HG03103 (cell line): ENCODE results near the gene CEP57L1.

Experiments
- ATAC-seq: cut with Tn5 transposase; IDR thresholded peaks from one replicate; pipeline ENCODE4 v1.9.1; 2021; ENCODE audit warnings: low read depth; ENCODE audit not compliant: unreplicated experiment

Gene CEP57L1

GRCh38 chr6:109095036-109095834 lies at the start of gene CEP57L1:
TSS of gene CEP57L1 (plus strand) at chr6:109095507. CDS start at chr6:109145222, 49,715 bp downstream.
- ATAC-seq: peak; percentile 54

GRCh38 chr6:109048176-109048575 lies 47.1 kb upstream of the CEP57L1 start:
- no peak for ATAC-seq

GRCh38 chr6:109048670-109049415 lies 46.5 kb upstream of the CEP57L1 start:
- no peak for ATAC-seq

- no peak for ATAC-seq
Measured at GRCh38 chr6:109050012-109050411, 45.3 kb upstream of the CEP57L1 start.

DNA sequence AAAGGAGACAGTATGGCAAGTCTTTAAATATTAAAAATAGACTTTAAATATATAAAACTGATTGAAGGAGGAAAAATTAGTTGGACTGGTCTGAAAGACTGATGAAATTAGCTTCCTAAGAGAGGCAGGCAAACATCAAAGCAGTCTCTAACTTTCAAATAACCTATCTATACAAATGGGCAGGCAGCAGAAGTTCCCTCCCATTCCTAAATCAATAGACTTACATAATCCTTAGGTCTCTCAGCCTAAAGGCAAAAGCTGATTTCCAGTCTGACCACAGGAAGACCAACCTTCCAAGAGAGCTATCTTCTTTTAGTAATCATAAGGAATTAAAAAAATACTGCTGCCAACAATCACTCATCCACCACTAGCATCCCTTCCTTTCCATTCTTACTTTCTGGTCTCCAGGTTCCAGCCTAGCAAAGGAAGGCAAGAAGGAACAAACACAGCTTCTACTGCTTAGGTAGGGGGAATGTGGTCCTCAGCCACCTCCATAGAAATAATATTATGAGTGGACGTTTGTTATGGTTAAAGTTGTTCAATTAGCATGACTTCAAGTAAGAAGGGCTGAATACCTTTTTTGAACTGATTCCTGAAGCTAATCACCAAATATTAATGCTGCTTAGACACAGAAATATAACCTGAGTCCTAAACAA lies 44.7 kb upstream of the CEP57L1 start:
- ATAC-seq: no peak

- no peak for ATAC-seq
Measured at GRCh38 chr6:109051301-109052017, 43.8 kb upstream of the CEP57L1 start.

DNA sequence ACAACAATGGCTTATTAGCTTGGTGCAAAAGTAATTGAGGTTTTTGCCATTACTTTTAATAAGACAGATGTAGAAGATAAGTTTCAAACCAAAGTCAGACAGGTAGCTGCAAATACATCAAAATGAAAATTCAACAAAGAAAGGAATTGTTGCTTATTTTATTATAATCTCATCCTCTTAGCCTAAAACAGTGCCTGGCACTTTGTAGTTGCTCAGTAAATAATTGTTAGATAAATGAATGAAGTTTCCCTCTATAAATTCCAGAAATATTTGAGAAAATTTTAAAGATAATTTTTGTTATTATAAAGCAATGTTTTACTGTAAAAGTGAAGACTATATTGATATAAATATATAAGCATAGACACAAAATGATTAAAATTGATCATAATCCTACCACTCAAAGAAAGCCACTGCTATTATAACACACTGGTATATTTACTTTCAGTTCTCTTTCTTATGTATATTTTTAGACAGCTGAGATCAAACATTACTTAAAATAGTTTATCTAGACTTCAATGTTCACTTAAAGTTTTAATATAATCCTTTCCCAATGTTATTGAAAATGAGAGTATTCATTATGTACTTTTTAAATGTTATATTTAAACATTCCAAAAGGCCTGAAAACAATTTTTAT lies 43.2 kb upstream of the CEP57L1 start:
- ATAC-seq: no peak

DNA sequence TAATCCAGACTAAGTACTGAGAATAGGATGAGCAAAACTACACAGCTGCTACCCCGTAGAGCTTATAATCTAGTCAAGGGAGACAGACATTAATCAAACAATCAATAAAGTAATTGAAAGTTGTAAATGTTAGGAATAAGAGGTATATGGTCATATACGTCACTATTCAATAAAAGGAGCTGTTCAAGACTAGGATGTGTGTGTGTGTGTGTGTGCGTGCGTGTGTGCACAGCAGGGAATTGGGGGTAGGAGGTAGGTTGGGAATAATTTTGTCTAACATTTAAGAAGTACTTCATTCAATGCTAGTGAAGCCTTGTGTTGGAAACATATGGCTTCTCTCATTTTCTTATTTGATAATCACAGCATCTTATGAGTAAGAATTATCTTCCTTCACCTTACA lies 42.5 kb upstream of the CEP57L1 start:
- no peak for ATAC-seq

DNA sequence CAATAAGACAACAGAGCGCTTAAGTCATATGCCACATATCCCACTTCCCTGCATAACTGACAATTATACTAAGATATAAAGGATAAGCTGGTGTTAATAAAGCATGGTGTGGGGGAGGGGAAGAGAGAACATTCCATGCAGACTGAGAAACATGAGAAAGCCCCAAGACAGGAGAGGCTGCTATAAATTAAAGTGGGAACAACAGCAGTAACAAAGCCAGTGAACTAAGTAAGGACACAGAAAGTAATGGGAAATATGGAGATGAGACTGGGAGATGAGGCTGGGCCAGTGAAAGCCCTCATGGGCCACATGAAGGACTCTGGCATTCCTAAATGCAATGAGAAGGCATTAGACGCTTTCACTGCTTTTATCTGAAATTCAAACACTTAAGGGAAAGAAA lies 42.0 kb upstream of the CEP57L1 start:
- ATAC-seq: no peak

GRCh38 chr6:109055771-109056235 lies 39.5 kb upstream of the CEP57L1 start:
- no peak for ATAC-seq

- ATAC-seq: no peak
Measured at GRCh38 chr6:109056661-109057060, 38.6 kb upstream of the CEP57L1 start.

GRCh38 chr6:109058620-109059019 lies 36.7 kb upstream of the CEP57L1 start:
- no peak for ATAC-seq

DNA sequence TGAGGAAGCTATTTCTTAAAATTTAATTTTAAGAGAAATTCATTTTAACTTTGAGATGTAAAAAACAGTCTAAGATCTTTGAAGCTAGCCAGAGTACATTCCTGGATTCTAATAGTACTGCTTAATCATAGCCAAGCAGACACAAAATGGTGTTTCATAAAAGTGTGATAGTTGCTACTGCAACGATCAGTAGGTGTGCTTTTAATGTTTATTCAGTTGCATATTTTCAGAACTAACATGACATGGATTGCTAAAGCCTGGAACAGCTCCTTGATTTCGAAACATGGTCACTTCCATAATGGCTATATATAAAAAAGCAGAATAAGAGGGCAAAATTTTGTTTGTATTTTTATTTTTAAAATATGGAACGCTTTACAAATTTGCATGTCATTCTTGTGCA lies 36.2 kb upstream of the CEP57L1 start:
- ATAC-seq: no peak

DNA sequence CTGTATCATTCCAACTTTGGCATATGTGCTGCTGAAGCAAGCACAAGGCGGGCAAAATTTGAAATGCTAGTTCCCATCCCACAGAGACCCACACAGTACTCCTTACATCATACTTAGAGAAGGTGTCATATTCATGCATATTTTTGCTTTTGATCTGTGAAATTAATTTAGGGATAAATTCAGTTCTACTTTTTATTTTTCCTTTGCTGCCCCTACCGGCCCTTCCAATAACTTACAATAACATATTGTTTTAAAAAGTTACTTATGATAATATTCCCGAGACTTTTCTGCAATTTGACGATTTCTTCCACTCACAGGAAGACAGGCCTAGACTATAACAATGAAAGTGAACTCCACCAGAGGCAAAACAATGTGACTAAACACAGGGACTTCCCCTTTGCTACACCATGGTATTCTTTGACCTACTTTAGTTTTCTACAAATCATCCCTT lies 35.7 kb upstream of the CEP57L1 start:
- no peak for ATAC-seq

GRCh38 chr6:109060571-109060970 lies 34.7 kb upstream of the CEP57L1 start:
- ATAC-seq: no peak

DNA sequence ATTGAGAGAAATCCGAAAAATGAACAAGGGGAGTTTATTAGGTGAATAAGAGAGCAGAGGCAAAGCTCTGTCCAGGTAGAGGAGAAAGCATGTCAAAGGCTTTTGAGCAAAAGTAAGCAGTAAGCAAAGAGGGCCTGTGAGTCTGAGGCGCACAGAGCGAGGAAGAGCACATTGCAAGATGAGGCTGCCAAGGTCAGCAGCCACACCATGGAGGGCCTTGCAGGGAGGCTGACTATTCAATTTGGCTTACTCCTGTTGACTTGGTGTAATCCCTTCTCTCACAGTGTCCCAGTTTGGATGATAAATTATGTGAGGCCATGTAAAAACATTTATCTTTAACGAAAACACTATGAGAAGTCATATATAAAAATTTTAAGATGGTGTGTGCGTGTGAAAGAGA lies 33.1 kb upstream of the CEP57L1 start:
- ATAC-seq: no peak

DNA sequence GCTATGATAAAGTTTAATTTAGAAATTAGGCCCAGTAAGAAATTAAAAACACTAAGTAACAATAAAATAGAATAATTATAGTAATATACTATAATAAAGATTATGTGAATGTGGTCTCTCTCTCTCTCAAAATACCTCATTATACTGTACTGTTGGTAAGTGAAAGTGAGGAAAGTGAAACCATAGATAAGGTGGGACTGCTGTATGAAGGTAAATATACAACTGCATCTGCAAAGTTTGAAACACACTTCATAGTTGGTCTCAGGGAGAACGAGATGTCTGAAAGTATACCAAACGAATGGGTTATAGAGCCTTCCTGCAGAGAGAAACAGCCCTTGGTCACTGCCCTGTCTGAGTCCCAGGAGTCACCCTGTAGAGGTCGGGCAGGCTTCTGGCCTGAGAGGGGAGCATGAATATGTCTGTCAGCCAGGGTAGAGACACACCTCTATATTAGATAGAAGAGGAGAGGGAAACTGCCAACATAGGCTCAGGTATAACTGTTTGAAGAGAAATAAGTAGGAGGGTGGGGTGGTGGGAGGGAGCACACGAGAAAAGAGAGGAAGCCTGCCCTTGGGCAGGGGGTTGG lies 32.4 kb upstream of the CEP57L1 start:
- ATAC-seq: no peak

- ATAC-seq: no peak
Measured at GRCh38 chr6:109069746-109070145, 25.6 kb upstream of the CEP57L1 start.

- ATAC-seq: no peak
Measured at GRCh38 chr6:109071125-109071917, 24.0 kb upstream of the CEP57L1 start.
